ENCODE results near the gene TRIM22. TPM values are rescaled to one million over a fixed set of nuclear protein-coding genes. Genes with fewer than 3 reads are reported as not detected.

Gene TRIM22
- 107 and 112 TPM in 2 replicates for total RNA-seq

DNA sequence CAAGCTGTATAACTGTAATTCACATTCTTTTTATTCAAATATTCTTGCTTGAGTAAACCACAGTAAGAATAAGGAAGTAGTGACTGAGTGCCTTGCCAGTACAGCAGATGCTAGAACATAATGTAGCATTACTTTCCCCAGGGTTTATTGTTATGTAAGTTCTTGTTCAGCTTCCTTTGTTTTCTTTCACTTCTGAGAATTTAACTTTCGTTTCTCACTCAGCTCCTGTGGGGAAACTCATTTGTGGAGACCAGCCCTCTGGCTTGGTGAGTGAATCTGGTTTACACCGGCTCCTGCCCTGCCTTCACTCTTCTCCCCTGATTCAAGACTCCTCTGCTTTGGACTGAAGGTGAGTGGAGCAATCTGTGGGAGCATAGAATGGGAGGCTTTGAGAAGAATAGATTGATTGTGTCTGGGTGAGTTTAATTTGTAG lies at the start of gene TRIM22:
Gene TRIM22, plus strand, starts transcription at position 240 of the 433 bp plus-strand sequence. CDS start 6,443 bp downstream, outside the sequence.

GRCh38 chr11:5684646-5685362 lies 4.8 kb upstream of the TRIM22 start, which contains the start of gene TRIM5:
TRIM5 (minus strand) TSS chr11:5685074; CDS start chr11:5680177, 4,897 bp downstream.

DNA sequence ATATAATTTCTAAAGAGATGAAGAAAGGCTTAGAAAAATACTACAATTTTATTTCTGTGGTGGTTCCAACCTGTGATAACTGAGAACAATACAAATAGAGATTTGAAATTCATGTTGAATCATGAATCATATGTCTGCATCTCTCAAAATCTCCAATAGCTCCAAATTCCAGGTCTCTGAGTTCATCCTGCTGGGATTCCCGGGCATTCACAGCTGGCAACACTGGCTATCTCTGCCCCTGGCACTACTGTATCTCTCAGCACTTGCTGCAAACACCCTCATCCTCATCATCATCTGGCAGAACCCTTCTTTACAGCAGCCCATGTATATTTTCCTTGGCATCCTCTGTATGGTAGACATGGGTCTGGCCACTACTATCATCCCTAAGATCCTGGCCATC lies 46.8 kb downstream of the TRIM22 start, which contains the start of gene OR56B1:
Gene OR56B1, plus strand, starts transcription at position 53 of the 400 bp plus-strand sequence. Its CDS starts 69 bp downstream, at position 122.

DNA sequence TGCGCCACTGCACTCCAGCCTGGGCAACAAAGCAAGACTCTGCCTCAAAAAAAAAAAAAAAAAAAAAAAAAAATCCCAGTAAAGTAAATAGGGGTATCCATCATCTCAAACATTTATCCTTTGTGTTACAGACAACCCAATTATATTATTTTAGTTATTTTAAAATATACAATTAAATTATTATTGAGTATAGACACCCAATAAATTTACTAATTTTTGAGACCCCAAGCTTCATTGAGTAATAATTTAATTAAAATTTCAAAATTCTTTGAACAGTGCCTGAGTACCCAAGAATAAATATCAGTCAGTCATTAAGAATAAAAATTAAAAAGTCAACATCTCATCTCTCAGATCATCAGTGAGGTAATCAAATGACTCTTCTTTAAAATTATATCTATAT lies 64.4 kb downstream of the TRIM22 start, which contains the start of gene OR52N4:
Gene OR52N4, plus strand, starts transcription at position 301 of the 400 bp plus-strand sequence. CDS start 498 bp downstream, outside the sequence.

Other genes with a start within 250 kb of the TRIM22 start
- not detected in 2 replicates for gene OR51I1, start 248.3 kb upstream of the TRIM22 start, total RNA-seq
- gene OR51I2, start 240.5 kb upstream of the TRIM22 start, total RNA-seq, result not detected in 2 replicates
- not detected in 2 replicates for gene OR52D1, start 201.1 kb upstream of the TRIM22 start, total RNA-seq
- gene UBQLN3, start 179.8 kb upstream of the TRIM22 start, total RNA-seq, result 0.09 TPM in 1 of 2 replicates, not detected in the other
- under 0.01 TPM in 1 of 2 replicates, not detected in the other for gene UBQLNL, start 173.1 kb upstream of the TRIM22 start, total RNA-seq
- gene OR52H1, start 141.2 kb upstream of the TRIM22 start, total RNA-seq, result 0.18 and 0.19 TPM in 2 replicates
- not detected in 2 replicates for gene OR52B6, start 108.9 kb upstream of the TRIM22 start, total RNA-seq
- gene TRIM6, start 93.2 kb upstream of the TRIM22 start, total RNA-seq, result 0.81 and 1.2 TPM in 2 replicates
- gene TRIM34, start 64.8 kb upstream of the TRIM22 start, total RNA-seq, result 7.8 and 14.8 TPM in 2 replicates
- 57.2 and 79.3 TPM in 2 replicates for gene TRIM5, start 4.7 kb upstream of the TRIM22 start, total RNA-seq
- not detected in 2 replicates for gene OR56B1, start 46.7 kb downstream of the TRIM22 start, total RNA-seq
- not detected in 2 replicates for gene OR52N4, start 64.5 kb downstream of the TRIM22 start, total RNA-seq
- gene OR52N5, start 93.6 kb downstream of the TRIM22 start, total RNA-seq, result not detected in 2 replicates
- not detected in 2 replicates for gene OR52N1, start 101.5 kb downstream of the TRIM22 start, total RNA-seq
- gene OR52N2, start 119.1 kb downstream of the TRIM22 start, total RNA-seq, result not detected in 2 replicates
- gene OR52E6, start 152.1 kb downstream of the TRIM22 start, total RNA-seq, result not detected in 2 replicates
- gene OR52E8, start 167.9 kb downstream of the TRIM22 start, total RNA-seq, result not detected in 2 replicates
- gene OR52E4, start 190.8 kb downstream of the TRIM22 start, total RNA-seq, result not detected in 2 replicates
- not detected in 2 replicates for gene OR52E5, start 203.4 kb downstream of the TRIM22 start, total RNA-seq

Measured in endothelial cell of coronary artery (primary cell).